ENCODE data around the gene PRELP.

- no peak for TF ChIP-seq HNF4G (IDR thresholded peaks at IDR 0.05)
- no peak for TF ChIP-seq CTCF (IDR thresholded peaks at IDR 0.05; ENCODE audit: low read depth, low read length, missing input control)
- TF ChIP-seq GABPA (IDR thresholded peaks at IDR 0.05 in 1 of 2, conservative IDR thresholded peaks at IDR 0.05 in 1 of 2), result no peak
- TF ChIP-seq ATF3 (IDR thresholded peaks at IDR 0.05), result no peak
- TF ChIP-seq, protein P1, sequence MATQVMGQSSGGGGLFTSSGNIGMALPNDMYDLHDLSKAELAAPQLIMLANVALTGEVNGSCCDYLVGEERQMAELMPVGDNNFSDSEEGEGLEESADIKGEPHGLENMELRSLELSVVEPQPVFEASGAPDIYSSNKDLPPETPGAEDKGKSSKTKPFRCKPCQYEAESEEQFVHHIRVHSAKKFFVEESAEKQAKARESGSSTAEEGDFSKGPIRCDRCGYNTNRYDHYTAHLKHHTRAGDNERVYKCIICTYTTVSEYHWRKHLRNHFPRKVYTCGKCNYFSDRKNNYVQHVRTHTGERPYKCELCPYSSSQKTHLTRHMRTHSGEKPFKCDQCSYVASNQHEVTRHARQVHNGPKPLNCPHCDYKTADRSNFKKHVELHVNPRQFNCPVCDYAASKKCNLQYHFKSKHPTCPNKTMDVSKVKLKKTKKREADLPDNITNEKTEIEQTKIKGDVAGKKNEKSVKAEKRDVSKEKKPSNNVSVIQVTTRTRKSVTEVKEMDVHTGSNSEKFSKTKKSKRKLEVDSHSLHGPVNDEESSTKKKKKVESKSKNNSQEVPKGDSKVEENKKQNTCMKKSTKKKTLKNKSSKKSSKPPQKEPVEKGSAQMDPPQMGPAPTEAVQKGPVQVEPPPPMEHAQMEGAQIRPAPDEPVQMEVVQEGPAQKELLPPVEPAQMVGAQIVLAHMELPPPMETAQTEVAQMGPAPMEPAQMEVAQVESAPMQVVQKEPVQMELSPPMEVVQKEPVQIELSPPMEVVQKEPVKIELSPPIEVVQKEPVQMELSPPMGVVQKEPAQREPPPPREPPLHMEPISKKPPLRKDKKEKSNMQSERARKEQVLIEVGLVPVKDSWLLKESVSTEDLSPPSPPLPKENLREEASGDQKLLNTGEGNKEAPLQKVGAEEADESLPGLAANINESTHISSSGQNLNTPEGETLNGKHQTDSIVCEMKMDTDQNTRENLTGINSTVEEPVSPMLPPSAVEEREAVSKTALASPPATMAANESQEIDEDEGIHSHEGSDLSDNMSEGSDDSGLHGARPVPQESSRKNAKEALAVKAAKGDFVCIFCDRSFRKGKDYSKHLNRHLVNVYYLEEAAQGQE (IDR thresholded peaks at IDR 0.05), result no peak
- no peak for TF ChIP-seq ZBTB33 (IDR thresholded peaks at IDR 0.05)
- no peak for TF ChIP-seq EGR1 (IDR thresholded peaks at IDR 0.05; ENCODE audit: low read depth in 2 of 2)
- TF ChIP-seq JUND (IDR thresholded peaks at IDR 0.05), result no peak
- TF ChIP-seq SP1 (IDR thresholded peaks at IDR 0.05), result no peak
- no peak for TF ChIP-seq RXRA (IDR thresholded peaks at IDR 0.05)
- TF ChIP-seq MAX (IDR thresholded peaks at IDR 0.05), result no peak
- TF ChIP-seq TAF1 (conservative IDR thresholded peaks at IDR 0.05), result no peak
- no peak for TF ChIP-seq RAD21 (IDR thresholded peaks at IDR 0.05)
- no peak for TF ChIP-seq NR2F2 (IDR thresholded peaks at IDR 0.05)
These were observed 61.0 kb downstream of the PRELP start for GRCh38 chr1:203536575-203536974.

Measured in liver (tissue), 3 donors.